LHCN-M2 (cell line): ENCODE measurements around the gene TPSB2. TPM values are rescaled to one million over a fixed set of nuclear protein-coding genes. Genes with fewer than 3 reads are reported as not detected.
"Not testable (repeated sequence)": the region's sequence is repeated elsewhere in the genome, so short reads cannot be mapped to it uniquely, and the experiment has no call there.

Experiments used
- DNase-seq: peaks from one replicate; pipeline ENCODE4 v3.0.0-alpha.2; 2012; ENCODE audit warnings: low read depth
- total RNA-seq: library from RNA; depleted of rRNA; stranded (reverse); fragments of >200 nt; gene quantifications from 2 replicates; pipeline ENCODE4 v1.2.3, GENCODE V29; 2014

Gene TPSB2
- total RNA-seq, 1 experiment from 2014 or later: not detected

DNA sequence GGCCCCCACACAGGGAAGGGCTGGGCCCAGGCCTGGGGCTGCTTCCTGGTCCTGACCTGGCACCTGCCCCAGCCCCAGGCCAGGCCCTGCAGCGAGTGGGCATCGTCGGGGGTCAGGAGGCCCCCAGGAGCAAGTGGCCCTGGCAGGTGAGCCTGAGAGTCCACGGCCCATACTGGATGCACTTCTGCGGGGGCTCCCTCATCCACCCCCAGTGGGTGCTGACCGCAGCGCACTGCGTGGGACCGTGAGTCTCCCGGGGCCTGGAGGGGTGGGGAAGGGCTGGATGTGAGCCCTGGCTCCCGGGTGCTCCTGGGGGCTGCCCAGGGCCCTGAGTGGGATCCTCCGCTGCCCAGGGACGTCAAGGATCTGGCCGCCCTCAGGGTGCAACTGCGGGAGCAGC, 11.1 kb upstream of the TPSB2 start:
- not testable (repeated sequence) for DNase-seq

DNA sequence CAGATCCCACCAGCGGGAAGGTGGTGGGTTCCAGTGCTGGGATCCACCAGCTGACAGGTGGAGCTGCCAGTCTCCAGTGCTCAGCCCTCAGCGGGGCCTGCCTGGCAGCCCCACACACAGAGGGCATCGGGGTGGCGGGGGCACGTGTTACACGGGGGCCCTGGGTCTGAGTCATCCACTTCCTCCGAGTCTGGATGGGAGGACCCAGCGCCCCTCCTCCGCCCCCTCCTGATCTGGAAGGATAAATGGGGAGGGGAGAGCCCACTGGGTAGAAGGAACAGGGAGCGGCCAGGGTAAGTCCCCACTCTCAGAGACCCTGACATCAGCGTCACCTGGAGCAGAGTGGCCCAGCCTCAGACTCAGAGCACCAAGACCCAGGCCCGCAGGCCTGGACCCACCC, 10.5 kb upstream of the TPSB2 start, which contains the start of gene TPSAB1:
TPSAB1 (plus strand) TSS at position 270 of the 400 bp plus-strand sequence. CDS start 234 bp downstream, outside the sequence.
- DNase-seq: not testable (repeated sequence)

DNA sequence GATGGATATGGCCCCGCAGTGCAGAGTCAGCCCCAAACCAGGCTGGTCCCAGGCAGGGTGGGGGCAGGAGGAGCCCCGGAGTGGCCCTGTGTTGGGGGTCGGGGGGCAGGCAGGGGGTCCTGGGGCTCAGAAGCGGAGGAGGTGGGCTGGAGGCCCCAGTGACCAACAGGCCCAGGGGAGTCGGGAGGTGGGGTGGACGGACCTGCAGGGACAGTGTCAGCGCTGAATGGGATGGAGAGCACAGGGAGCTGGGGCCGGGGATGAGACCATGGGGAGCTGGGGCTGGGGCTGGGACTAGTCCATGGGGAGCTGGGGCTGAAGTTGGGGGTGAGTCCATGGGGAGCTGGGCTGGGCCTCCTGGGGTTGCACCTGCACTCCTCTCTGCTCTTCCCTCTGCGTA, 9.6 kb upstream of the TPSB2 start:
- DNase-seq: not testable (repeated sequence)

DNA sequence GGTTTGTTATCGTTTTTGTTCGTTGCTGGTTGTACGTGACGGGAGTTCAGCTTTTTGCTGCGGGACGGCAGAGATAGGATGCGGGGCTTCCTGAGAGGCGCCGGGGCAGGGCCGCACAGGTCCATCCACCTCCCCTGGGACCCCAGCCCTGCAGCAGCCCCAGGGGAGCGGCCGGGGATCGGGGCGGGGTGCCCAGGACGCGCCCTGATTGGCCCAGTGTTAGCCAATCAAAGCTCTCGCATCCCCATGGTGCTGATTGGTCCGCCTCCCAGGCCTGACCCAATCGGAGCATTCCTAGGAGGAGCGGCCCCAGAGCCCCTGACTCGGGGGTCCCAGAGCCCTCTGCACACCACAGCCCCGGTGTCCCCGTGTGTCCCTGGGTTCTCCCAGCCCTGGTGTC, 8.9 kb upstream of the TPSB2 start:
- not testable (repeated sequence) for DNase-seq

DNA sequence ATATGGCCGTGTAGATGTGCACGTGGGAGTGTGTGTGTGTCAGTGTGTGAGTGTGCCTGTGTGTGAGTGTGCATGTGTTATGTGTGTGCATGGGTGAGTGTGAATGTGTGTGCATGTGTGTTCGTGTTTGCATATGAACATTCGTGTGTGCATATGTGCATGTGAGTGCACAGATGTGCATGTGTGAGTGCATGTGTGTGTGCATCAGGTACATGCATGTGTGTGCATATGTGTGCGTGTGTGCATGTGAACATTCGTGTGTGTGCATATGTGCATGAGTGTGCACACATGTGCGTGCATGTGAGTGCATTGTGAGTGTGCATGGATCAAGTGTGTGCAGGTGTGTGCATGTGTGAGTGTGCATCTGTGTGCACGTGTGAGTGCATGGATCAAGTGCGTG, 8.0 kb upstream of the TPSB2 start:
- no peak for DNase-seq

DNA sequence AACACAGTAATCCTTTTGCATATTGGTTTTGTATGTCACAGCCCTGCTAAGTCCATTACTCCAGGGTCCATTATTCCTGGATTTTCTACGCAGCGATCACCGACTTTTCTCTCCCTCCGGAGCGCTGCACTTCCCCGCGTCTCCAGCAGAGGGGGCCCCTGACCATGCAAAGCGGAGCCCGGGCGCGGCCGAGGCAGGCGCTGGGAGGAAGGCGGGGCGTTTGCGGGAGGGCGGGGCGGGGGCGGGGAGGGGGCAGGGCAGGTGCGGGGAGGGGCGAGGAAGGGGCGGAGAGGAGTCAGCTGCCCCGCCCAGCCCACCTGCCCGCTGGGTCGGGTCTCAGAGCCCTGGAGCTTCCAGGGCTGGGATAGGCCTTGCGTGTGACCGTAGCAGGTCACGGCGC, 6.7 kb upstream of the TPSB2 start:
- DNase-seq: not testable (repeated sequence)

DNA sequence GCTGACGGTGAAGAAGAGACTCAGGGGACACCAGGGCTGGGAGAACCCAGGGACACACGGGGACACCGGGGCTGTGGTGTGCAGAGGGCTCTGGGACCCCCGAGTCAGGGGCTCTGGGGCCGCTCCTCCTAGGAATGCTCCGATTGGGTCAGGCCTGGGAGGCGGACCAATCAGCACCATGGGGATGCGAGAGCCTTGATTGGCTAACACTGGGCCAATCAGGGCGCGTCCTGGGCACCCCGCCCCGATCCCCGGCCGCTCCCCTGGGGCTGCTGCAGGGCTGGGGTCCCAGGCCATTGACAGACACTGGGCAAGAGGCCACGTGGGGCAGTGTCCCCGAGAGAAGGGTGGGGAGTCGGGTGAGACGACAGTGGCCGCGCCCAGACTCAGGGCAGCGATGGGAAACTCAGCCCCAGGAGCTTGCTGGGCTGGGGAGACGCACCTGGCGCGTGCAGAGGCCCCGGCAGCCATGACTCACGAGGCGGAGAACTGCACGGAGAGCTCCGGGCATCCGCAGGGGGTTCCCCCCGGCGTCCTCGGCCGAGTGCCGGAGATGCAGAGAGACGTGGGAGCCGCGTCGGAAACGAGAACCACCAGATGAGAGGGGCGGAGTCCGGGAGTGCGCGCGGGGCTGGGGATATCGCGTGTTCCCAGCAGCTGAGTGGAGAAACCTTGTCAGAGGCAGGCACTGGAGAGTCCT, 2.2 kb upstream of the TPSB2 start:
- DNase-seq: not testable (repeated sequence)

DNA sequence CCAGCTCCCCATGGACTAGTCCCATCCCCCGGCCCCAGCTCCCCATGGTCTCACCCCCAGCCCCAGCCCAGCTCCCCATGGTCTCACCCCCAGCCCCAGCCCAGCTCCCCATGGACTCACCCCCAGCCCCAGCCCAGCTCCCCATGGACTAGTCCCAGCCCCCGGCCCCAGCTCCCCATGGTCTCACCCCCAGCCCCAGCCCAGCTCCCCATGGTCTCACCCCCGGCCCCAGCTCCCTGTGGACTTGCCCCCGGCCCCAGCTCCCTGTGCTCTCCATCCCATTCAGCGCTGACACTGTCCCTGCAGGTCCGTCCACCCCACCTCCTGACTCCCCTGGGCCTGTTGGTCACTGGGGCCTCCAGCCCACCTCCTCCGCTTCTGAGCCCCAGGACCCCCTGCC, 1.3 kb upstream of the TPSB2 start:
- DNase-seq: not testable (repeated sequence)

DNA sequence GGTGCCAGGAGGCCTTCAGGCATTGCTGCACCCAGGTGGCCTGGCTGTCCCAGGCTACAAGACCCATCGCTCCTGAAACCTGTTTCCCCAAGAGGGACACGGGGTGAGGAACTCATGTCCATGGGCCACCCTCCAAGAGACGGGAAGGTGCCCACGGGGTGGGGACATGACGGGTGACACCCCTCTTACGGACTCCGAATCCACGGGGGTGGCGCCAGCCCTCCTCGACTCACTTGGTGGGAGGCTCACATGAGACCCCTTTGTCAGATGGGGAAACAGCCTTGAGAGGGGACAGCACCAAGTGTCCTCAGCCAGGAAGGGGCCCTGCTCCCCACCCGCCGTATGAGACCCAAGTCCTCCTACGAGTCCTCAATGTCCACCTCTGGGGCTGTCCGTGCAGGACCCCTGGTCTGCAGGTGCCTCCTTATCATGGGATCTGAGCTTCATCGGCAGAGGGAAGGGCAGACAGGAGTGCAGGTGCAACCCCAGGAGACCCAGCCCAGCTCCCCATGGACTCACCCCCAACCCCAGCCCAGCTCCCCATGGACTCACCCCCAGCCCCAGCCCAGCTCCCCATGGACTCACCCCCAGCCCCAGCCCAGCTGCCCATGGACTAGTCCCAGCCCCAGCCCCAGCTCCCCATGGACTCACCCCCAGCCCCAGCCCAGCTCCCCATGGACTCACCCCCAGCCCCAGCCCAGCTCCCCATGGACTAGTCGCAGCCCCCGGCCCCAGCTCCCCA, 658 bp upstream of the TPSB2 start:
- DNase-seq: not testable (repeated sequence)

DNA sequence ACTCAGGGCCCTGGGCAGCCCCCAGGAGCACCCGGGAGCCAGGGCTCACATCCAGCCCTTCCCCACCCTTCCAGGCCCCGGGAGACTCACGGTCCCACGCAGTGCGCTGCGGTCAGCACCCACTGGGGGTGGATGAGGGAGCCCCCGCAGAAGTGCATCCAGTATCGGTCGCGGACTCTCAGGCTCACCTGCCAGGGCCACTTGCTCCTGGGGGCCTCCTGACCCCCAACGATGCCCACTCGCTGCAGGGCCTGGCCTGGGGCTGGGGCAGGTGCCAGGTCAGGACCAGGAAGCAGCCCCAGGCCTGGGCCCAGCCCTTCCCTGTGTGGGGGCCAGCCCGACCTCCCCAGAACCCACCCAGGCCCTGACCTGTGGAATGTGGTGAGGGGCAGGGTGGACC, 508 bp downstream of the TPSB2 start:
- DNase-seq: not testable (repeated sequence)

DNA sequence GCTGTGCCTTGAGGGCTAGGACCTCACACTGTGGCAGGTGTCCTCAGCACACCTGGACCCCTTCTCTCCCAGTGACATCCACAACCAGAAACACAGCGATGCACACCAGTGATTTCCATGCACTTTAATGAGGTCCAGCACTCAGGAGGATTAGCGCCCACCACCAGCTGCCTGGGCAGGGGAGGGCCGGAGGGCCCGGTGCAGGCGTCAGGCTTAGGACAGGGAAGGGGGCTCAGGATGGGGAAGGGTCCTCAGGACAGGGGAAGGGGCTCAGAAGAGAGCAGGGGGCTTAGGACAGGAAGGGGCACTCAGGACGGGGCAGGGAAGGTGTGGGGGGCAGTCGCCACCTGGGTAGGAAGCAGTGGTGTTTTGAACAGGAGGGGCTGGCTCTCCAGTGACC, 1.8 kb downstream of the TPSB2 start:
- not testable (repeated sequence) for DNase-seq

DNA sequence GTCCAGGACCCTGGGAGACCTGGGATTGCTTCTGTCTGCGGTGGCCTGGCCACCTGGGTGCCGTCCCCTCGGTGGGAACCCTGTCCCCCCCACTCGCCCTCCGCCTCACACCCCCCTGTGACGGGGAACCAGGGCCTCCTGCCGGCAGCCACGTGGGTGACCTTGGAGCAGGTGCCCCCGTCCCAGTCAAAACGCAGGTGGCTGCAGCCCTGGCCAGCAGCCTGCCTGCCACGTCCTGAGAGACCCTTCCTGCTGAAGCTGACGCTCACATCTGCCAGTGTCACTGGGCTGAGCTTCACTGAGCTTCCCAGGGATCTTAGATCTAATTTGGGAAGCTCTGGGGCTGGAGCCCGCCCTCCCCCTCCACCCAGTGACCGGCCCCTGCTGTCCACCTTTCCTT, 3.3 kb downstream of the TPSB2 start:
- not testable (repeated sequence) for DNase-seq

DNA sequence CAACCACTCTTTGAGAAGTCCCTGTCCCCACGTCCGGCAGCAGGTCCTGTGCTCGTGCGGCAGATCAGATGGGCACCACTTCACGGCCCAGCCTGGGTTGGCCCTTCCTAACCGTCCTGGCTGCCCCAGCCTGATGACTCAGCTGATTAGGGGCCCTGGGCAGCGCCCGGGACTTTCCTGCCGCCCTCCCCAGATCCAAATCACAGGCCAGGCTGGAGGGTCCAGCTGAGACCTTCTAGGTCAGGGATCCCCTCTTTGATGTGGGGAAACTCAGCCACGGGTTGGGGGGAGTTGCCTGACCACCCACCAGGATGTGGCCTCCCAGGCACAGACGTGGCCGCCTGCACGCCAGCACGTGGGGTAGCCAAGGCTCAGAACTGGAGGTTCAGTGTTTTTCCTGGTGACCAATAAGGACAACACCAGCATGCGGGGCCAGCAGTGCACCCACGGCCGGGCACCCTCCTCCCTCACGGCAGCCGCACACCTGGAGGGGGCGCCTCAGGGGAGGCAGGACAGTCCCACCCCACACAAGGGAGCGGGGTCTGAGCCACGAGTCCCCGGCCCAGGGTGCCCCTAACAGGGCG, 4.2 kb downstream of the TPSB2 start:
- not testable (repeated sequence) for DNase-seq

DNA sequence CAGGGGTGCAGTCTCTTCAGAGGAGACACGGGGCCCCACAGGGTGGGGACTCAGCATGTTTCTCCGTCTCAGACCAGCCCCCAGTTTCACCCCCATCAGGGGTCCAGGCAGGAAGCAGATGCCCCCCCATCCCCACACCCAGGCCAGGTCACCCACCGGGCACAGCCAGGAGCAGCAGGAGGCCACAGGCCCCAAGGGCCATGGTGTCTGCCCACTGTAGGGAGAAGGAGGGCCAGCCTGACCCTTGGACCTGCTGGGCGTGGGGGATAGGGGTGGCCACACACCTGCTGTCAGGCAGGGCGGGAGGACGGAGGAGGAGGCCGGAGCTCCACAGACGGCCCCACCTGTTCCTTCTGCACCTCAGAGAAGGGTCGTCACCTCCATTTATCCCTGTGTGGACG, 4.9 kb downstream of the TPSB2 start, which contains the start of gene TPSG1:
TPSG1 (minus strand) TSS at position 218 of the 401 bp plus-strand sequence; CDS start at position 202, 16 bp downstream.
- DNase-seq: no peak

DNA sequence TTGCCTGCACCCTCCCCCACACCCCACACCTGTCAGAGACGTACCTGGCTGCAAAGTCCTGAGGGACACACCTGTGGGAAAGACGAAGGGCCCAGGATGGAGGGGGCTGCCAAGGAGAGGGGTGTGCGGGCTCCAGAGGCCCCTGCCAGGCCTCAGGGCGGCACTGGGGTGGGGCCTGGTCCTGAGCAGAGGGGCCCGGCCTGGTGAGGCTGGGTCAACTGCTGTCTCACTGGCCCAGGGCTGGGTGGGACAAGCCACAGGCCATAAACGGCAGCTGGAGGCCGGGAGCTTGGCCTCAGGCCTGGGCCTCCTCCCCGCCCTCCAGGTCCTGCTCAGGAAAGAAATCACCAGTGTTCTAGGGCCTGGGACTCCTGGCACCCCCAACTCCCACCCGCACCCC, 5.4 kb downstream of the TPSB2 start:
- no peak for DNase-seq

DNA sequence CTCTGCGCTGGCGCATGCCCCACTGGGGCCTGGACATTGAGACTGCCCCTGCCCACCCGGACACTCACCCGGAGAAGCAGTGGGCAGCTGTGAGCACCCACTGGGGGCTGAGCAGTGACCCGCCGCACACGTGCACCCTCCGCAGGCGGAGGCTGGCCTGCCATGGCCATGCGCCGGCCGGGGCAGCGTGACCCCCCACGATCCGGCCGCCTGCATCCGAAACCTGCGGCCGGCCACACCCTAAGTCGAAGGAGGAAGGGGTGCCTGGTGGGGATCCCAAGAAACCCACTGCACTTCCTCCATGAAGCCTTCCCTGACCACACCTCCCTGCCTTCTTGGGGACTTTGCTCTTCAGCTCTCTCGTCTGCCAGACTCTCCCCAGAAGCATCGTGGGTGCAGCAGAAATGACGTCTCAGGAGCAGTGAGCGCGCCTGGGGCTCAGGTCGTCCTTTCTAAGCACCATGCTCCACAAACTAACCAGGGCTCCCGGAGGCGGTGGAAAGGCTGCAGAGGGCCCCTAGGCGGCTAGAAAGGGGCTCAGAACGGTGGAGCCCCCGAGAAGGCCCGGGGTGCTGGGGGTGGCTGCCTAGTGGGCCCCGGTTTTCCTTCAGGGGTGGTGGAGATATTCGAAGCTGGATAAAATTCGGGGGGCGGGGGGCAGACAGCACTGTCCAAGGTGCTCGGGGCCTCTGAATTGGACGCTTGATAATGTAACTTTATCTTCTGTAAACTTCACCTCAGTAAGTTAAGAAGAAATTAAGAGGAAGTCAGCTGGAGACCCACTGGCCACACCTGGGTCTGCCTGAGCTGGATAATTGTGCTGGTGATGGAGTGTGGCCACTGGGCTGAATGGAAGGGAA, 6.4 kb downstream of the TPSB2 start:
- no peak for DNase-seq

DNA sequence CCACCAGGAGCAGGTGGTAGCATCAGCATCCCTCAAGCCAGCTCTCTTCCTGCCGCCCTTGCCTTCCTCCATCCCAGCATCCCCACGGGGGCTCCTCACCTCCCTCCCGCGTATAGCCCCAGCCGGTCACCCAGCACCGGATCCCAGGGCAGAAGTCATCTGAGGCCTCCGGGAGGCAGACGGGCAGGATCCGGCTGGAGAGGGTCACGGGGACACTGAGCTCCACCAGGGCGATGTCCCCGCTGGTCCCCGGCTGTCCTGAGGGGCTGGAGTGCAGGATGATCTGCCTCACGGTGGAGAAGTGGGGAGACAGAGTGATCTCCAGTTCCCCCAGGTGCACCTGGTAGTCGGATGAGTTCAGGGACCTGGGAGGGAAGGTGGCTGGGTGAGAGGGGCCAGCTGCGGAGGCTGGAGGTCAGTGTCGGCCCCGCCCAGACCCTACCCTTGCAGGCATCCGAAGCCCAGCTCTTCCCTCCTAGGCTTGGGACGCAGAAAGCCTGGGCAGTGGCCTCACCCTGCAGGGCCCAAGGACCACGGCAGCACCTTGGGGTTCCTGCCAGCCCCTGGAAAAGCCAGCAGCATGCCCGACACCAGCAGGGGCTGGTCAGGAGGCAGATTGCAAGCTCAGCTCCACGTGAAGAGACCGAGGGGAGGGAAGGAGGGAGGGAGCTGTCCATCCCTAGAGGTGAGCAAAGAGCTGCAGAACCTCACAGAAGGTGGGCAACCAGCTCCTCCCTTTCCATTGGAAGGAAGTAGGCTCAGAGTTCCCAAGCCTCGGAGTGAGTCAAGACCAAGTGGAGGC, 7.2 kb downstream of the TPSB2 start:
- no peak for DNase-seq

DNA sequence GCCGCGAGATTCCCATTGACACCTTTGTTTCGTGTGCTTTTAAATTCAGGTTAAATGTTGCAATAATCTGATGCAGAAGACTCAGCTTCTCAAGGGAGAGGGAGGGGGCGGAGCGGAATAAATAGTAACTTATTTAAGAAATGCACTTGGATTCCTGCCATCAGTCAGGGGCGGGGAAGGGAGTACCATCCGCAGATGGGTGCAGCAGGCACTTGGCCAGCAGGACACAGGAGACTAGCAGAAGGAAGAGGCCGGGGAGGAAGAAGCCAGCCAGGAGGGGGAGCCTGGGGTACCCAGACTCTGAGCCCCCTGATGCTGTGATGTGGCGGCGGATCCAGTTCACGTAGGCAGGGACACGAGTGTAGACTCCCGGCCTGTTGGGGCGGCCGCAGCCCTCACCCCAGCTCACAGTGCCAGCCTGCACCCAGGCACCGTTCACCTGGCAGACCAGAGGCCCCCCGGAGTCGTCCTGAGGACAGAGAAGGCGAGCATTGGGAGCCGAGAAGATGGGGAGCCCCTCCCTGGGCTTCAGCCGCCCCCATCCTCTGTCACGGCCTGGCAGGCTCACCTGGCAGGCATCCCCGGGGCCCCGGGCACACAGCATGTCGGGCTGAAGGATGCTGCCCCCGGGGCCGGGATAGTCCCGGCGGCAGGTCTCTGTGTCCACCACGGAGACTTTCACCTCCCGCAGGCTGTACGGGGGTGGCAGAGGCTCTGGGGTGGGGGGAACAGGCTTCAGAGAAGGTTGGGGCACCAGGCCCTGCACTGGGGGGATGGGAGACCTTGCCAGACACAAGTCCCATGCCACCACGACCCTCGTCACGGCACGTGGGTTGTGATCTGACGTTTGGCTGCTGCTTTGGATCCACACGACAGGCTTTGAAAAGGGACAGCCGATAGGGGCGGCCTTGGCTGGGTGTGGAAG, 8.1 kb downstream of the TPSB2 start:
- no peak for DNase-seq

DNA sequence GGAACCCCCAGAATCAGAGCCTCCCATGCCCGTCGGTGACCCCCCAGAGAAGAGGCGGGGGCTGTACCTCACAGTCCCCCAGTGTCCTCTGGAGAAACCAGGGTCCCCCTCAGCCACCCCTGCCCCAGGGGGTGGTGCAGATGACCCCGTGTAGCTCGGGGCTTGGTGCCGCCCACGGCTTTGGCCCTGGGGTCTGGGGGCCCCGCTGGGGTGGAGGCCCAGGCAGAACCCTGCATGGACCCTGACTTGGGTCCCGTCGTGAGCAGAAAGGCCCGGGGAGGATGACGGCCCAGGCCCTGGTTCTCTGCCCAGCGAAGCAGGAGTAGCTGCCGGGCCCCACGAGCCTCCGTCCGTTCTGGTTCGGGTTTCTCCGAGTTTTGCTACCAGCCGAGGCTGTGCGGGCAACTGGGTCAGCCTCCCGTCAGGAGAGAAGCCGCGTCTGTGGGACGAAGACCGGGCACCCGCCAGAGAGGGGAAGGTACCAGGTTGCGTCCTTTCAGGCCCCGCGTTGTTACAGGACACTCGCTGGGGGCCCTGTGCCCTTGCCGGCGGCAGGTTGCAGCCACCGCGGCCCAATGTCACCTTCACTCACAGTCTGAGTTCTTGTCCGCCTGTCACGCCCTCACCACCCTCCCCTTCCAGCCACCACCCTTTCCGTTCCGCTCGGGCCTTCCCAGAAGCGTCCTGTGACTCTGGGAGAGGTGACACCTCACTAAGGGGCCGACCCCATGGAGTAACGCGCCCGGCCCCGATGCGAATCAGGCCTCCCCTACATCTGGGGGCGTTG, 8.9 kb downstream of the TPSB2 start:
- DNase-seq: no peak
